H9 (cell line): ENCODE data around the gene MGARP. TPM values are rescaled to one million over a fixed set of nuclear protein-coding genes. Genes with fewer than 3 reads are reported as not detected.

Source experiments
- DNase-seq: peaks from one replicate; pipeline ENCODE4 v3.0.0-alpha.2; 2017
- H2AFZ ChIP-seq: one replicate; pipeline ENCODE4 v1.6.1; 2013; ENCODE audit warnings: mild to moderate bottlenecking, low read length, control low read depth, moderate library complexity
- H2AK5ac ChIP-seq: 2 replicates; pipeline ENCODE4 v1.6.1; 2013; ENCODE audit warnings: low read length, control low read depth, mixed read lengths; ENCODE audit not compliant: insufficient read length
- H2BK120ac ChIP-seq: one replicate; pipeline ENCODE4 v1.6.1; 2013; ENCODE audit warnings: low read depth, mild to moderate bottlenecking, low read length, control low read depth, inconsistent platforms; ENCODE audit not compliant: poor library complexity, severe bottlenecking
- H2BK12ac ChIP-seq: 2 replicates; pipeline ENCODE4 v1.6.1; 2013; ENCODE audit warnings: low read length, control low read depth, mixed read lengths, low read depth; ENCODE audit not compliant: insufficient read length
- H2BK15ac ChIP-seq: 2 replicates; pipeline ENCODE4 v1.6.1; 2013; ENCODE audit warnings: low read depth, low read length, control low read depth
- H2BK20ac ChIP-seq: one replicate; pipeline ENCODE4 v1.6.1; 2013; ENCODE audit warnings: low read depth, mild to moderate bottlenecking, low read length, control low read depth, inconsistent platforms; ENCODE audit not compliant: poor library complexity, severe bottlenecking
- H2BK5ac ChIP-seq: 2 replicates; pipeline ENCODE4 v1.6.1; 2013; ENCODE audit warnings: low read length, control low read depth, mixed read lengths; ENCODE audit not compliant: insufficient read length
- H3K14ac ChIP-seq: 2 replicates; pipeline ENCODE4 v1.6.1; 2013; ENCODE audit warnings: low read length, control low read depth; ENCODE audit not compliant: insufficient read depth
- H3K18ac ChIP-seq: 2 replicates; pipeline ENCODE4 v1.6.1; 2013; ENCODE audit warnings: low read depth, mild to moderate bottlenecking, mixed read lengths, low read length, control low read depth; ENCODE audit not compliant: insufficient read length
- H3K23ac ChIP-seq: 2 replicates; pipeline ENCODE4 v1.6.1; 2013; ENCODE audit warnings: low read length, control low read depth, mixed read lengths, low read depth; ENCODE audit not compliant: insufficient read length
- H3K23me2 ChIP-seq: 2 replicates; pipeline ENCODE4 v1.6.1; 2013; ENCODE audit warnings: low read depth, mild to moderate bottlenecking, mixed read lengths, low read length, control low read depth; ENCODE audit not compliant: insufficient read length, poor library complexity, severe bottlenecking
- H3K27ac ChIP-seq: 2 replicates; pipeline ENCODE4 v1.5.1; 2013; ENCODE audit warnings: low read length, control low read depth, mixed read lengths, low read depth; ENCODE audit not compliant: insufficient read length
- H3K27me3 ChIP-seq: 2 replicates; pipeline ENCODE4 v1.6.1; 2013; ENCODE audit warnings: low read length, control low read depth, inconsistent platforms; ENCODE audit not compliant: insufficient read depth
- H3K4ac ChIP-seq: 2 replicates; pipeline ENCODE4 v1.6.1; 2013; ENCODE audit warnings: low read depth, mild to moderate bottlenecking, control low read depth, inconsistent platforms, low read length, moderate library complexity
- H3K4me1 ChIP-seq: 2 replicates; pipeline ENCODE4 v1.6.1; 2013; ENCODE audit warnings: low read length, control low read depth, inconsistent platforms; ENCODE audit not compliant: insufficient read depth
- H3K4me2 ChIP-seq: 2 replicates; pipeline ENCODE4 v1.6.1; 2013; ENCODE audit warnings: low read length, control low read depth, mixed read lengths; ENCODE audit not compliant: insufficient read length, insufficient read depth
- H3K56ac ChIP-seq: 2 replicates; pipeline ENCODE4 v1.6.1; 2013; ENCODE audit warnings: low read depth, mild to moderate bottlenecking, mixed read lengths, low read length, control low read depth; ENCODE audit not compliant: insufficient read length
- H3K79me1 ChIP-seq: 2 replicates; pipeline ENCODE4 v1.6.1; 2013; ENCODE audit warnings: low read depth, mild to moderate bottlenecking, moderate library complexity, low read length, control low read depth, inconsistent platforms; ENCODE audit not compliant: insufficient read depth, poor library complexity, severe bottlenecking
- H3K79me2 ChIP-seq: 2 replicates; pipeline ENCODE4 v1.6.1; 2013; ENCODE audit warnings: low read length, control low read depth, inconsistent platforms; ENCODE audit not compliant: insufficient read depth
- H3K9ac ChIP-seq: 2 replicates; pipeline ENCODE4 v1.6.1; 2013; ENCODE audit warnings: low read length, control low read depth, mixed read lengths; ENCODE audit not compliant: insufficient read length; ENCODE audit errors: extremely low read depth
- H3K9me3 ChIP-seq: one replicate; pipeline ENCODE4 v1.6.1; 2013; ENCODE audit warnings: low read depth, low read length, inconsistent platforms; ENCODE audit not compliant: control insufficient read depth
- H3T11ph ChIP-seq: one replicate; pipeline ENCODE4 v1.6.1; 2013; ENCODE audit warnings: mild to moderate bottlenecking, low read length, control low read depth, inconsistent platforms
- H4K20me1 ChIP-seq: one replicate; pipeline ENCODE4 v1.6.1; 2013; ENCODE audit not compliant: control insufficient read depth, insufficient read length, insufficient read depth
- H4K5ac ChIP-seq: 2 replicates; pipeline ENCODE4 v1.6.1; 2013; ENCODE audit warnings: low read depth, mild to moderate bottlenecking, mixed read lengths, low read length, control low read depth; ENCODE audit not compliant: insufficient read length
- H4K8ac ChIP-seq: replicated peaks from 2 replicates; pipeline ENCODE4 v1.6.1; 2013; ENCODE audit warnings: low read length, control low read depth, mixed read lengths, low read depth; ENCODE audit not compliant: insufficient read length
- H4K91ac ChIP-seq: 2 replicates; pipeline ENCODE4 v1.6.1; 2013; ENCODE audit warnings: low read depth, mild to moderate bottlenecking, moderate library complexity, mixed read lengths, low read length, control low read depth; ENCODE audit not compliant: insufficient read length
- H3K27ac Mint-ChIP-seq, 3 experiments: 2 replicates in 2 of 3; 3 replicates in 1 of 3; pipeline ENCODE4 v1.8.0; 2020 to 2021; ENCODE audit warnings: mixed read lengths in 3 of 3, mild to moderate bottlenecking in 1 of 3, moderate library complexity in 1 of 3
- H3K27me3 Mint-ChIP-seq: 2 replicates; pipeline ENCODE4 v1.8.0; 2021; ENCODE audit warnings: low read depth, mild to moderate bottlenecking, moderate library complexity, mixed read lengths
- H3K36me3 Mint-ChIP-seq, 3 experiments: 2 replicates in 2 of 3; 3 replicates in 1 of 3; pipeline ENCODE4 v1.8.0; 2020 to 2021; ENCODE audit warnings: low read depth in 3 of 3, mixed read lengths in 3 of 3; ENCODE audit not compliant: insufficient read depth in 1 of 3
- H3K4me1 Mint-ChIP-seq, 2 experiments: 2 replicates each; pipeline ENCODE4 v1.8.0; 2020; ENCODE audit warnings: mixed read lengths in 2 of 2
- H3K4me3 Mint-ChIP-seq, 2 experiments: 2 replicates in 1 of 2; 3 replicates in 1 of 2; pipeline ENCODE4 v1.8.0; 2020 to 2021; ENCODE audit warnings: mild to moderate bottlenecking in 2 of 2, mixed read lengths in 2 of 2, moderate library complexity in 1 of 2
- H3K9me3 Mint-ChIP-seq, 2 experiments: 2 replicates in 1 of 2; 3 replicates in 1 of 2; pipeline ENCODE4 v1.8.0; 2020; ENCODE audit warnings: mild to moderate bottlenecking in 2 of 2, mixed read lengths in 2 of 2, moderate library complexity in 1 of 2
- CTCF ChIP-seq: fragments of 200-600 bp; sonication (generic); conservative IDR thresholded peaks from 3 replicates; pipeline ENCODE4 v1.8.0; 2021; ENCODE audit warnings: antibody characterized with exemption, mild to moderate bottlenecking
- WGBS: extraction: QIAGEN DNeasy Blood & Tissue Kit; methylation state at CpG from one replicate; pipeline ENCODE4 v1.1.7; 2013; ENCODE audit warnings: missing lambda C conversion rate, low lambda C conversion rate, mixed read lengths; ENCODE audit not compliant: insufficient read length; ENCODE audit errors: extremely low coverage; 5-methylcytosine and 5-hydroxymethylcytosine counted together
- total RNA-seq: library from RNA; stranded (reverse); gene quantifications from 2 replicates; pipeline ENCODE4 v1.2.1, GENCODE V29; 2021

MGARP gene
- total RNA-seq, 1 experiment from 2014 or later: 4.0 TPM

DNA sequence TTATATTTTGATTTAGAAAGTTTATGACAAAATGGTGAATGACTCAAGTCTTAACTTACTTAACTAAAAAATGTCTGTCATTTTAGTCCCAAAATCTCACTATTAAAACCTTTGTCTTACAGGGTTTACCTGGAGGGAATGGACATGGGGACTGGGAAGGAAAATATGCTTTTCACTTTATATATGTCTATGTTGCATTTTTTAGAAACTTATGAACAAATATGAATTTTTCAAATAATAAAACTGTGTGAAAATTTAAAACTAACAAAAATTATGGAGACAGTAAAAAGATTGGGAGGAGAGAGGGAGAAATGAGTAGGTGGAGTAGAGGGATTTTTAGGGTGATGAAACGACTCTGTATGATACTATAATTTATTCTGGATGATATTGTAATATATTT, 6.2 kb downstream of the MGARP start:
- no peaks in the 10 kb centered on the region for H3K9me3 Mint-ChIP-seq

More for the DNA sequence above, 6.2 kb downstream of the MGARP start:
- H2BK5ac ChIP-seq: no peak overlapping the region
- 100% methylated on average over 1 of the region's 1 CpG for WGBS
- peaks cover 15% of the 10 kb centered on the region for H3K27me3 Mint-ChIP-seq
- no peak overlapping the region for H2AFZ ChIP-seq
- no peak overlapping the region for H4K8ac ChIP-seq
- no peaks in the 10 kb centered on the region for H3K79me2 ChIP-seq
- no peak overlapping the region for H3K18ac ChIP-seq
- H2BK20ac ChIP-seq: no peak overlapping the region
- H4K20me1 ChIP-seq: no peaks in the 10 kb centered on the region
- no peaks in the 10 kb centered on the region for H3K4me1 ChIP-seq
- peaks cover 3% of the 10 kb centered on the region in 2 experiments for H3K4me1 Mint-ChIP-seq
- H2BK12ac ChIP-seq: no peak overlapping the region
- no peaks in the 10 kb centered on the region for H3K9me3 ChIP-seq
- no peak overlapping the region for H3K9ac ChIP-seq
- H2BK15ac ChIP-seq: no peak overlapping the region
- no peak overlapping the region for H3T11ph ChIP-seq
- no peak for TF ChIP-seq CTCF
- no peak overlapping the region for H3K4me2 ChIP-seq
- no peaks in the 10 kb centered on the region for H3K23me2 ChIP-seq
- H2AK5ac ChIP-seq: no peak overlapping the region
- no peaks in the 10 kb centered on the region for H3K79me1 ChIP-seq
- no peak overlapping the region for H3K27ac Mint-ChIP-seq
- H3K36me3 Mint-ChIP-seq: no peaks in the 10 kb centered on the region
- no peak overlapping the region for H3K23ac ChIP-seq
- H2BK120ac ChIP-seq: no peak overlapping the region
- H4K5ac ChIP-seq: no peak overlapping the region
- H3K14ac ChIP-seq: no peak overlapping the region
- H3K4me3 Mint-ChIP-seq: no peak overlapping the region
- H3K27ac ChIP-seq: no peak overlapping the region
- peaks cover 4% of the 10 kb centered on the region; the same call in 1 of the 2 replicates for H3K27me3 ChIP-seq
- no peak overlapping the region for H4K91ac ChIP-seq
- H3K56ac ChIP-seq: no peak overlapping the region
- H3K4ac ChIP-seq: no peak overlapping the region
- no peak for DNase-seq
